ENCODE measurements around the gene ITIH3.

DNA sequence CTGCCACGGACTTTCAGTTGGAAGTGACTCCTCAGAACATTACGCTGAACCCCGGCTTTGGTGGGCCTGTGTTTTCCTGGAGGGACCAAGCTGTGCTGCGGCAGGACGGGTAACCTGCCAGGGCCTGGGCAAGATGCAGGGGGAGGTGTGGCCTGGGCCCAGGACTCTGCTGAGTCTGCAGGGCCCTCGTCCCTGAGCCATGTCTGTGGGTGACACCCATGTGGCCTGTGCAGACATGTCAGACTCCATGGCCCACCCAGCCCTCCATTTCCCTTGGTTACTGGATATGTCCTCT is 4.9 kb upstream of the ITIH3 start:
- TF ChIP-seq SPI1 (IDR thresholded peaks at IDR 0.05; ENCODE audit: low read depth, low read length) = no peak
- TF ChIP-seq TAF1 (IDR thresholded peaks at IDR 0.05; ENCODE audit: low read depth, low read length) = no peak

Measured in GM12891 (cell line).